Keratinocyte (primary cell): Measurements from ENCODE around the gene CFAP57.

Experiments
- CTCF ChIP-seq, 3 experiments: IDR thresholded peaks in 1 of 3; conservative IDR thresholded peaks in 1 of 3; optimal IDR thresholded peaks in 1 of 3; 2 replicates in 2 of 3; 3 replicates in 1 of 3; pipeline versions ENCODE3 to v1.5.1; 2011; ENCODE audit warnings: low read length in 3 of 3, mild to moderate bottlenecking in 3 of 3, moderate library complexity in 2 of 3, control low read depth in 1 of 3, inconsistent platforms in 1 of 3; ENCODE audit not compliant: insufficient read depth in 2 of 3; ENCODE audit errors: extremely low read depth in 1 of 3
- EZH2 ChIP-seq: IDR thresholded peaks from one replicate; pipeline ENCODE4 v1.6.1; 2012; ENCODE audit warnings: inconsistent platforms, mild to moderate bottlenecking, low read length, moderate library complexity

GRCh38 chr1:43227143-43227764 is 55.1 kb downstream of the CFAP57 start:
- TF ChIP-seq CTCF (optimal IDR thresholded peaks at IDR 0.05 in 1 of 3, IDR thresholded peaks at IDR 0.05 in 1 of 3, conservative IDR thresholded peaks at IDR 0.05 in 1 of 3; ENCODE audit: extremely low read depth in 1 of 3, insufficient read depth in 2 of 3, low read length in 3 of 3) = peak; percentile 93 to 98 (median 94)
- no peak for TF ChIP-seq EZH2
